ENCODE measurements around the gene WDR55.
"Not testable (repeated sequence)": the region's sequence is repeated elsewhere in the genome, so short reads cannot be mapped to it uniquely, and the experiment has no call there.

WDR55 gene

GRCh38 chr5:140711794-140712193 is 47.1 kb downstream of the WDR55 start:
- no peak for DNase-seq (ENCODE audit: low read depth)

GRCh38 chr5:140713562-140714094 is 48.9 kb downstream of the WDR55 start:
- DNase-seq (ENCODE audit: low read depth), result no peak

- DNase-seq (ENCODE audit: low read depth), result not testable (repeated sequence)
Measured at GRCh38 chr5:140716238-140716637, 51.5 kb downstream of the WDR55 start.

GRCh38 chr5:140718266-140718592 is 53.5 kb downstream of the WDR55 start:
- no peak for DNase-seq (ENCODE audit: low read depth)

- peak; percentile 34 for DNase-seq (ENCODE audit: low read depth)
Measured at GRCh38 chr5:140720738-140721137, 56.0 kb downstream of the WDR55 start.

- DNase-seq (ENCODE audit: low read depth), result not testable (repeated sequence)
Measured at GRCh38 chr5:140721395-140721794, 56.7 kb downstream of the WDR55 start.

Measured in ELR (cell line).